ENCODE measurements around the gene EBLN2.

- TF ChIP-seq, protein P1, sequence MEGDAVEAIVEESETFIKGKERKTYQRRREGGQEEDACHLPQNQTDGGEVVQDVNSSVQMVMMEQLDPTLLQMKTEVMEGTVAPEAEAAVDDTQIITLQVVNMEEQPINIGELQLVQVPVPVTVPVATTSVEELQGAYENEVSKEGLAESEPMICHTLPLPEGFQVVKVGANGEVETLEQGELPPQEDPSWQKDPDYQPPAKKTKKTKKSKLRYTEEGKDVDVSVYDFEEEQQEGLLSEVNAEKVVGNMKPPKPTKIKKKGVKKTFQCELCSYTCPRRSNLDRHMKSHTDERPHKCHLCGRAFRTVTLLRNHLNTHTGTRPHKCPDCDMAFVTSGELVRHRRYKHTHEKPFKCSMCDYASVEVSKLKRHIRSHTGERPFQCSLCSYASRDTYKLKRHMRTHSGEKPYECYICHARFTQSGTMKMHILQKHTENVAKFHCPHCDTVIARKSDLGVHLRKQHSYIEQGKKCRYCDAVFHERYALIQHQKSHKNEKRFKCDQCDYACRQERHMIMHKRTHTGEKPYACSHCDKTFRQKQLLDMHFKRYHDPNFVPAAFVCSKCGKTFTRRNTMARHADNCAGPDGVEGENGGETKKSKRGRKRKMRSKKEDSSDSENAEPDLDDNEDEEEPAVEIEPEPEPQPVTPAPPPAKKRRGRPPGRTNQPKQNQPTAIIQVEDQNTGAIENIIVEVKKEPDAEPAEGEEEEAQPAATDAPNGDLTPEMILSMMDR (IDR thresholded peaks at IDR 0.05): no peak
- no peak for TF ChIP-seq ZFX (IDR thresholded peaks at IDR 0.05; ENCODE audit: borderline replicate concordance)
These were observed 1.1 kb upstream of the EBLN2 start for GRCh38 chr3:73060302-73060723.

All from 22Rv1 (cell line).